NCI-H345 (cell line): Measurements from ENCODE around the gene PACSIN1.

Experiments
- DNase-seq: peaks from one replicate; lab custom pipeline; 2025; lab: John Stamatoyannopoulos, UW

The PACSIN1 gene

GRCh38 chr6:34562861-34563512 is 97.1 kb downstream of the PACSIN1 start:
- DNase-seq = no peak

- no peak for DNase-seq
Observed at GRCh38 chr6:34563513-34563870, 97.6 kb downstream of the PACSIN1 start.

DNA sequence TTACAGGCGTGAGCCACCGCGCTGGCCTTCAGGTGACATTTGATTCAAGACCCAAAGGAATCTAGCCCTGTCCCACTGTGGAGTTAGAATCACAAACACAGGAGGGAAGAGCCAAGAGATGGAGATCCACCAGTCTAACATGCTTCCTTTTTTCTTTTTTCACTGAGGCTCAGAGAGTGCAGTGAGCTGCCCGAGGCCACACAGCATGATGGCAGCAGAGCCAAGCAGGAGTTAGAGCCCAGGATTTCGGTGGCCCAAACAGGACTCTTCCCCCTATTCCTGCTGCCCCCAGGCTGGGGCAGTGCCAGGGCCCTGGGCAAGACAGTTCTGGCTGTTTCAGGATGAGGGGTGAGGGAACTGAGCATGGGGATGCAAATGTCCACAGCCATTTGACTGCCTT is 98.3 kb downstream of the PACSIN1 start:
- DNase-seq = no peak

- DNase-seq = no peak
Observed at GRCh38 chr6:34565722-34566137, 99.9 kb downstream of the PACSIN1 start.

DNA sequence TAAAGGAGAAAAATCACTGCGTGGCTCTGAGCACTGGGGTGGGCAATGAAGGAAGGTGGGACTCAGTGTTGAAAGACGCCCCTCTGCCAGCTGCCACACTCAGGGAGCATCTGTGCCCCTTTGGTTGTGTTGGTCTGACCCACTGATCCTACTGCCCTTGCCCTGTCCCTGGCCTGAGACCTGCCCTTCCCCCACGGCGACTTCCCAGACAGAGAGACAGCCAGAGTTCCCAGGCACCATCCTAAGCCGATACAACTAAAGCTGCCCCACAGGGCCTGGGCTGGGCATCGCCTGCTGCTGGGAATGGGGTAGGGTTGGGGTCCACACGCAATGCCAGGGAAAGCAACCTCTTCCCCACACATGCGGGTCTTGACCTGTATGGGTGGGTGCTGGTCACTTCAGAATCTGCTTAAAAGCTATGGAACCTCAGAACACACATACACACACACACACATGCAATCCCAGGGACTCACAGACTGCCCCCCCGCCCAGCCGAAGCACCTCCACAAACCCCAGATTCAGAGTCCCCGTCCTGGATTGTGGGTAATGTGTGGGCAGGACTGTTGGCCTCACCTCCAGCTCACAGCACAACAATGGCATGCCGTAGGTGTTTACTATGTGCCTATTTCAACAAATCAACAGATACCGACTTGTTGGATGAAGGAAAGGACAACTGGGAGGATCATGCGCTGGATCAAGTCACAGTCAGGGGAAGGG is 101.1 kb downstream of the PACSIN1 start:
- no peak for DNase-seq

DNA sequence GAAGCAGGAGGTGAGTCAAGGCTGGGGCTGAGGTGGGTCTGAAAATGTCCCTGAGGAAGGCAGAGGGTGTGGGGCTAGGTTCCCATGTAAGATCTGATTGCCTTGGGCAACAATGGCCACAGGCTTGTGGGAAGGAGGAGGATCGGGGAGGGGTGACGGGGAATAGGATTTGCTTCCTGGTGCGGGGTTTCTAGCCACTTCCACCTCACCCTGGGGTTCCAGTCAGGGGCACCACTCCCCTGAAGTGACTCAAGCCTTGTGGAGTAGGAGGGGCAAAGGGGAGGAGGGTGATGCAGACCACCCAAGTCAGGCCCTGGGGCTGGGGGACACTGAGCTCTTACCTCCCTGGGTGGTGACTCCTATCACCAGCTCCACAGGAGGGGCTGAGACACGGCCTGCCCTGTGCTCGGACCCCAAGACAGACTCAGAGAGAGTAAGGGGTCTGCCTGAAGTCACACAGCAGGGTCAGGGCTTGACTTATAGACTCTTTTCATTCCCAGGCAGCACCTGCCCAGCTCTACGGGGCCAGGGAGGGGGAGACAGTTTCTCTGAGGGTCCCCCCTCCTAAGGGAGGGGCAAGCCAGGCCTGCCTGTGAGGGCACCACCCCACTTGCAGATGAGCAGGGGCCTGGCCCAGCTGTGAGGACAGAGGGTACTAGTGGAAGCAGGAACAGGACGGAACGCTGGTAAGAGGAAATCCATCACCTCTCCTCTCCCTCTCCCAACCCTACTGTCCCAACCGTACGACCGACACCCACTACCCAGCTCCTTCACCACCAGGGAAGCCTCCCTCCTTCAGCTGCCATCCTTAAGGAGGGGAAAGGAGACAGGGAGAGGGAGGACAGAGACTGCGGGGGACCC is 102.7 kb downstream of the PACSIN1 start:
- DNase-seq = no peak

DNA sequence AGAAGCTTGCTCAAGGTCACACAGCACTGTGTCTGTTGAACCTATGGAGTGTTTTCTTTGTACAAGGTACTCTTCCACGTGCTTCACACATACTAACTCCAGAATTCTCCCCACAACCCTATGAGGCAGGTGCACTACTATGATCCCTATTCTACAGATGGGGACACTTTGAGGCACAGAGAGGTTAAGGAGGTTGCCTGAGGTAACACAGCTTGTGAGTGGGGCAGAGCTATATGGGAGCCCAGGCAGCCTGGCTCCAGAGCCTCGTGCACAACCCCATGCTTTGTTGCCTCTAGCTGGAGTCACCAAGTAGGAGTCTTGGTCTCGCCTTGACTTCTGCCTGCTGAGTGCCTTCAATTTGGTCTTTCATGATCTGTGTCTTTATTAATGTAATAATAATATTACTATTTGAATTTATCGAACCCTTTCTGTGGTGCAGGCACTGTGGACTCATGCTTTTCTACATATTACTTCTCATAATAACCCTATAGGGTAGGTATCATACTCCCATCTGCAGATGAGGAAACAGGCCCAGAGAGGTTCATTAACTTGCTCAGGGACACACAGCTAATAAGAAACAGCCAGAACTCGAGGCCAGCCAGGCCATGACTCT is 103.6 kb downstream of the PACSIN1 start:
- no peak for DNase-seq

- DNase-seq = no peak
Observed at GRCh38 chr6:34570066-34570833, 104.4 kb downstream of the PACSIN1 start.

DNA sequence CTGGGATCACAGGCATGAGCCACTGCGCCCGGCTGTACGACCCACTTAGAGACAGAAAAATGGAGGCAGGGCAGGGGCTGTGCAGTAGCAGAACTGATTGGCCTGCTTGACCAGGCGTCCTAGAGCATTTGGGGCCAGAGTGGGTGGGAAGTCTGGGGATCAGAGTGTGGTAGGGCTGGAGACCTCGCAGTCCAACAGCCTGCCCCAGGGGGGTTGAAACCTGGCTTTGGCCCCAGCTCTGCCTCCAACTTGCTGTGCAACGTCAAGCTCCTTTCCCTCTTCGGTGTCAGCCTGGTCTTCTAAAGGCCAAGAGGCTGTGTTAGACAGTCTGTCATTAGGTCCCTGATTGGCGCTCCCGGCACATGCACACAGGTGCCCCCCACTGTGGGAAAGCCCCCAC is 105.5 kb downstream of the PACSIN1 start:
- DNase-seq = no peak

- no peak for DNase-seq
Observed at GRCh38 chr6:34572021-34572420, 106.1 kb downstream of the PACSIN1 start.

- no peak for DNase-seq
Observed at GRCh38 chr6:34572585-34572984, 106.7 kb downstream of the PACSIN1 start.

DNA sequence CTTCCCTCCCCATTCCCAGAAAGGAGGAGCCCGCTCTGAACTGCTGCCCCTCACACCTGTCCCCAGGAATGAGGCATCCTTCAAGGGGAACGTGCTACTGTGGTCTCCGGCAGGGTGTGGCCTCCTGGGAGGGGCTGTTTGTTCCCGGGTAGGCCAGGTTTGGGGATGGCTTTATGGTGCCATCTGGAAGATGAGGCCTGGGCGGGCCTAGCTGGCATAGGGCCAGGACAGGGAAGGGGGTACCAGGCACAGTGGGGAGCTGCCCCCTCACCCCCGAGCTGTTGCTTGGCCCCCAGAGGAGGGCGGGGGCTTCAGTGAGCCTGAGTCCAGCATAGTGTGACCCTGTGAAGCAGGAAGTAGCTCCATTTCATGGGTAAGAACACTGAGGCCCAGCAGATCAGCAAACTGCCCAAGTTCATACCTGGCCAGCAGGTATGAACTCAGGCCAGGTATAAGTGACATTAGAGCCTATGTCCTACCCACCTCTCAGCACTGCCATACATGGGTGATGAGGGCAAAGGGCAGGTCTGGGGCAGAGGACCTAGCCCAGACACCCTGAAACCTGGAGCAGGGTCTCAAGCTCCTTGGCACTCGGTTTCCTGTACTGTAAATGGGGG is 107.8 kb downstream of the PACSIN1 start:
- no peak for DNase-seq

- no peak for DNase-seq
Observed at GRCh38 chr6:34574647-34575293, 108.9 kb downstream of the PACSIN1 start.

DNA sequence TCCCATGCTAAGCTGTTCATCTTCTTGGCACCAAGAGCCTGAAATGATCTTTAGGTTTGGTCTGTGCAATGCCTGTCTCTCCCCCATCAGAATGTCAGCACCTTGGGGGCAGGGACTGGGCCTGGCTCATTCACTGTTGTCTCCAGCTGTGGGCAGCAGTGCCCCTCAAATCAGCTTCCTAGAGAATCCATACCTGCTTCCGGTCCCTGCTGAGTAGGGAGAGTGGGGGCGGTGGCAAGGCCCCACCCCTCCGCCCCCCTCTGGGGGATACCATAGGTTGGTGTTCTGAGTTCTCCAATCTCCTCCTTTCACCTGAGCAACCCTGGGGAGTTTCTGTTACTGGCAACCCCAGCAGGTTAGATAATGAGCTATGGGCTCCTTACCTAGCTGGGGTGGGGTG is 109.5 kb downstream of the PACSIN1 start:
- peak; percentile 6 for DNase-seq

DNA sequence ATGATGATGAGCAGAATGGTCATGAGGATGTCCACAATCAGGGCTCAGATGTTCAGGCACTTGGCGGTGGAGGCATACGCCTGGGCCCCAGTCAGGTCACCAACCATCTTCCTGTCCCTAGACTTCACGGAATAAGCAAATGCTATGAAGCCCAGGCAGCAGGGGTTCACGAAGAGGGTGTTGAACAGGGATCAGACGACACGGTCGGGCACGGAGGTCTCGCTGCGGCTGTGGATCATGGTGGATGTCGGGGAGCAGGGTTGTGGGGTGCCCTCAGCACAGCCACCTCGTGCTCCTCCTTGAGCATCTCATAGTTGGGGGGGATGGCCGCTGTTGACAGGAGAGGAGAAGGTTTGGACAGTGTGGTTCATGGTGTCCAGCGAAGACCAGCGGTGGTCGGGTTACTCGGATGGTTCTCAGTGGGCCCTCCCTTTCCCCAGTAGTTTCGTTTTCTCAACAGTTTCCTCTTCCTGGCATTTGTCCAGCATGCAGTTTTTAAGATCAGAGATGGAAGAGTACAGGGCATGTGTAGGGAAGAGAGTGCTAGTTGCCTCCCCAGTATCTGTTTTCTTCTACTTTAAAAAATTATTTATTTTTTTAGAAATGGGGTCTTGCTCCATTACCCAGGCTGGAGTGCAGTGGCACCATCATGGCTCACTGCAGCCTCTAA is 110.5 kb downstream of the PACSIN1 start:
- DNase-seq = no peak

DNA sequence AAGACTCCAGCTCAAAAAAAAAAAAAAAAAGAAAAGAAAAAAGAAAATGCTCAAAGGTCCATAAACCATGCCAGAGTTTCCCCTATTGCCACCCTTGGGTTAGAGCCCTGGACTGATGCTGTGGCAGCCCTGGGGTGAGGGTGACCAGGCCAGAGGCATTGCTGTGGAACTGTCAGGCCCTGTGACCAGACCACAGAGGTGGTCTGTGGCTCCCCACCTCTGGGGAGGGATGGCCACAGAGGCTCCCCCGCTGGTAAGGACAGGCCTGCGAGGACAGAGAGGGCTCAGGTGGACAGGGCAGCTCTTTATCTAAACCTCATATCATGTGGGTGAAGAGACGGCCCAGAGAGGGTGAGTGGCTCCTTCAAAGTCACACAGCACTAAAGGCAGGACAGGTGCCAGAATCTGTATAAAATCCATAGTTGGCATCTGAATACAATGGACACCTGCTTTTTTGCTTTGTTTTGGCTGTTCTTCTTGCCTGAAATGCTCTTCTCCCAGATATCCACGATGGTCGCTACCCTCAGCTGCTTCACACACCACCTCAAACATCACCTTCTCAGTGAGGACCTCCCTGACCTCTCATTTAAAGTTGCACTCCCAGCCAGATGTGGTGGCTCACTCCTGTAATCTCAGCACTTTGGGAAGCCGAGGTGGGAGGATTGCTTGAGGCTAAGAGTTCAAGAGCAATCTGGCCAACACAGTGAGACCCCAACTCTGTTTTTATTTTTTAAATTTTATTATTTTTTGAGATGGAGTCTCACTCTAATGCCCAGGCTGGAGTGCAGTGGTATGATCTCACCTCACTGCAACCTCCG is 112.8 kb downstream of the PACSIN1 start:
- no peak for DNase-seq

DNA sequence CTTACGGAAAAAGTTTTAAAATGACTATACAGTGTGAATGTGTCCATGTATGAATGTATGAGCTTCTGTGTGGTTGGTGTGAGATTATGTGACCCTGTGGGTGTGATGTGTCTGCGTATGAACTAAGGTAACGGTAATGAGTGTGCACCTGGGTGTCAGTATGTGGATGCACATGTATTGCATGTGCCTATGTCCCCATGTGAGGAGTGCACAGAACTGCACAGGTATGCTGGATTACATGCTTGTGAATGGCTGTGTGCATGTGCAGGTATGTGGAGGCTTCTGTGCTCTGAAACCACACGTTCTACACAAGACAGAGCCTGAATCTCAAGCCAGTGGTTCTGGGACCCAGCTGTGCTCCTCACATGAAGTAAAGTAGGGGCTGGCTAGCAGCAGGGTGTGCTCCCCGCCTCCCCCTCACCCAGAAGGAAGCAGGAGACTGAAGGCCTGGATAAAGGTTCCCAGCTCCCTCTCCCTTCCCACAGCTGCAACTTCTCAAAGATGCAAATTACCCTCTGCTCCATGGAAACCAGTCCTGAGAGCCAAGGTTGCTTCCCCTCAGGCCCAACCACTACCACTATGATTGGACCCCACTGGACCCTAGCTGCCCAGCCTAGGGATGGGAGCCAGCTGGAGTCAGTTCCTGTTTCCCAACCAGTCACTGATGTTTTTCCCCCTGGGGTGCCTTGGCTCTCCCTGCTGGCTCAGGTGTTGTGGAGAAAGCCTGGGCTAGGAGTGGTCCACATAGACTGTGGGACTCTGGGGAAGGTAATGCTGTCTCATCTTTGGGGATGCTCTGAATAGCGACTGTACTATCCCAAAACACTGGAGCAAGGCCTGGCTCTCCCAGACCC is 115.1 kb downstream of the PACSIN1 start:
- no peak for DNase-seq

GRCh38 chr6:34581561-34581920 is 115.7 kb downstream of the PACSIN1 start:
- no peak for DNase-seq
